ENCODE measurements around the gene CHCHD6.

GRCh38 chr3:126770096-126770495 lies 66.1 kb downstream of the CHCHD6 start:
- TF ChIP-seq CTCF (IDR thresholded peaks at IDR 0.05) (no peak), E2F5 (CRISPR knock-in tag; IDR thresholded peaks at IDR 0.05) (no peak)

Data from WTC11 (cell line).